ENCODE measurements around the gene DKK3.

The DKK3 gene

DNA sequence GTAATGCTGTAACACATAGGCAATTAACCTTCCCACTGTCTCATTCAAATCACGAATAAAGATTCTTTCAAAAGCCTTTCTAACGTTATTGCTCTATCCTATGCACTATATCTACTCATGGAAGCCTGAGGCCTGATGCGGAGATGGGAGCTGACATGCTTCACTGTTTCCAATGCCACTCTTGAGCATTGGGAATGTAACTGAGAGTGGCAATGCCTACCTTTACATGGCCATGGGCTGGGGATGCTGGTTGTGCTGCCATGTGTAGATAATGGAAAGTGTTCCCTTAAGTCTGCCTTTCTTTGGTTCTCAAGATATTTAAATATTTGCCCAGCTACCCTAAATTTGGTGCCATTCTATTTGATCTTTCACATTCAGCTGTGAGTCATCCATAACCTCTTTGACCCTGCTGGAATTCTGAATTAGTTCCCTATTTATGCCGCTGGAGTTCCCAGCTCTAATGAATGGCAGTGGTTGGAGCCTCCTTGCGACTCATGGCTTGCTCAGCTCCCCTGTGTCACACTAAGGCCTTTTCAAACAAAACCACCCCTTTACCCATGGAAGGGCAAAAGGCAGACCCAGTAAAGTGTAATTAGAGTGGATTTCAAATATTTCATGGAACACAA is 21.4 kb upstream of the DKK3 start:
- DNase-seq = peak; percentile 42

GRCh38 chr11:12029119-12029518 is 20.7 kb upstream of the DKK3 start:
- DNase-seq = no peak

GRCh38 chr11:12028303-12028702 is 19.9 kb upstream of the DKK3 start:
- DNase-seq = no peak

- no peak for DNase-seq
These were observed 18.1 kb upstream of the DKK3 start for GRCh38 chr11:12026331-12027211.

GRCh38 chr11:12024254-12024926 is 16.0 kb upstream of the DKK3 start:
- DNase-seq = no peak

DNA sequence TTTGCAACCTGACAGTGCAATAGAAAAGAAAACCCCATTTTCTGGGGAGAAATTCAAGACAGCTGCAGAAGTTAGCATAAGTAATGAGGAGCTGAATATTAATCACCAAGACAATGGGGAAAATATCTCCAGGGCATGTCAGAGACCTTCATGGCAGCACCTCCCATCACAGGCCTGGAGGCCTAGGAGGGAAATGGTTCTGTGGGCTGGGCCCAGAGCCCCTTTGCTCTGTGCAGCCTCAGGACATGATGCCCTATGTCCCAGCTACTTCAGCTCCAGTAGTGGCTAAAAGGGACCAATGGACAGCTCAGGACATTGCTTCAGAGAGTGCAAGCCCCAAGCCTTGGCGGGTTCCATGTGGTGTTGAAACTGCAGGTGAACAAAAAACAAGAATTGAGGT is 14.6 kb upstream of the DKK3 start:
- no peak for DNase-seq

DNA sequence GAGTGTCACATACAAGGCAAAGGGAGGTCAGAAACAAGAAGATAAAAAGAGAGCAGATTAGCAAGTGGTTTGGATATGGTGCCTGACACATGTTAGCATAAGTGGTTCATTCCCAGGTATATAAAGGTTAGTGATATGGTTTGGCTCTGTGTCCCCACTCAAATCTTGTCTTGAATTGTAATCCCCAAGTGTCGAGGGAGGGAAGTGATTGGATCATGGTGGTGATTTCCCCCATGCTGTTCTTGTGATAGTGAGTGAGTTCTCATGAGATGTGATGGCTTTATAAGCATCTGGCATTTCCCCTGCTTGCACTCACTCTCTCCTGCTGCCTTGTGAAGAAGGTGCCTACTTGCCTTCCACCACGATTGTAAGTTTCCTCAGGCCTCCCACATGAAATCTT is 12.1 kb upstream of the DKK3 start:
- no peak for DNase-seq

DNA sequence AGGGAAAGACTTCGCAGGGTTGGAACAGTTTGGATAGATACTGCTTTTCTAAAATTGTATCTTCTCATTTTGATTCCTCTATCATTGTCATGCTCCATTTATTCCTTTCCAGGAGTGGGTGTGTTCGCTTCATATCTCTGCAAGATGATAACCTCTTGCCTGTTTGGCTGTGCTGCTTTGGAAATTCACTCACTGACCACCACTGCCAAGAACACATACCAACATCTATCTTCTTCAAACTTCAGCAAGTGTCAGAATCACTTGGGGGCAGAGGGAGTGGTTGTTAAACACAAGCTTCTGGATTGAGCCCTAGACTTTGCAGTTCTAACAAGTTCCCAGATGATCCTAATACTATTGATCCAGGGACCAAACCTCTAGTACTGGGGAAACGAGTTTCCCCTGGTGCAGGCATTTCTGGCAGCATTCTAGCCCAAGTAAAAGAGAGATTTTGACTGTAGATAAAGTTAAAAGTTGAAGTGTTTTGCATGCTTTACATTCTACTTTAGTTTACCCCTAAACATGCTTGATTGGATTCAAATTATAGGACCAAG is 11.5 kb upstream of the DKK3 start:
- DNase-seq = peak; percentile 54

DNA sequence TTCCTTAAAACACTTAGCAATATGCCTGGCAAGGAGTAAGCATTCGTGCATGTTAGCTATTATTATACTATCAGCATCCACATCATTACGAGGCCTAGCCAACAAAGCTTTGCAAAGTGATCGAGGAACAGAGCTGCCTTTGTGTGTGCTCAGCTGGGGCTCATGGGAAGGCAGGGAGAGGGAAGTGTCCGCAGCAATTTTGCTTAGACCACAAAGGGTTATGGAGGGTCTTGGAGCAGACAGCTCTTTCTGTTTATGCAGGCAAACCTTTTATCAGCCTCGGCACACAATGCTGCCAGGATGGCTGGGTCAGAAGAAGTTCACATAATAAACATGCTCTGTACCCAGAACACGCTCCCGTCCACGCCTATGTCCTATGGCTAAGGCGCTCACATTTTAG is 10.9 kb upstream of the DKK3 start:
- DNase-seq = peak; percentile 87

GRCh38 chr11:12017865-12018453 is 9.5 kb upstream of the DKK3 start:
- no peak for DNase-seq

GRCh38 chr11:12017243-12017678 is 8.8 kb upstream of the DKK3 start:
- no peak for DNase-seq

DNA sequence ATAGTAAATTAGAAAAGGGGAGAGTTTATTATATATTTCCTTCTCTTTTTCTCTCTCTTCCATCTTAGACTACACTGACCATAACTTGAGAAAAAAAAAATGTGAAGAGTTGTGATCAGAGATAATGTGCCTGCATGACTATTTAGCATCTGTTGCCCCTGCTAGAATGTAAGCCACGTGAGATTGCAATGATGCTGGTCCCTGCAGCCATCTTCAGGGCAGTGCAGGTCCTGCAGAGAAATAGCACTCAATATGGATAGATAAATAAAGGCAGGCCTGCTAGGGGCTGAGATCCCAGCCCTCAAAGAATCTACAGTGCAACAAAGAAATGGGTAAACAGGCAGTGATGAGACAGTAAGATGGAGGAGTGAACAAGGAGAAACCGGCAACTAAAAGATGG is 7.8 kb upstream of the DKK3 start:
- no peak for DNase-seq

- no peak for DNase-seq
These were observed 7.1 kb upstream of the DKK3 start for GRCh38 chr11:12015486-12015885.

DNA sequence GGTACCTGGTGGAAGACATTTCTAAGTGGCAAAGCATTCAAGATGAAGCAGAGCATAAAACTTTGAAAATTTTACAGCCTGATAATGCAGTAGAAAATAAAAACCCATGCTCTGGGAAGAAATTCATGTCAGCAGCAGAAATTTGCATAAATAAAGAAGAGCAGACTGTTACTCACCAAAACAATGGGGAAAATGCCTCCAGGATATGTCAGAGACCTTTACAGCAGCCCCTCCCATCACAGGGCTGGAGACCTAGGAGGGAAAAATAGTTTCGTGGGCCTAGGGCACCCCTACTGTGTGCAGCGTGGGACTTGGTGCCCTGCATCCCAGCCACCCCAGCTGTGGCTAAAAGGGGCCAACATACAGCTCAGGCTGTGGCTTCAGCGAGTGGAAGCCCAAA is 5.4 kb upstream of the DKK3 start:
- DNase-seq = no peak

- no peak for DNase-seq
These were observed 1.3 kb upstream of the DKK3 start for GRCh38 chr11:12009617-12010321.

DNA sequence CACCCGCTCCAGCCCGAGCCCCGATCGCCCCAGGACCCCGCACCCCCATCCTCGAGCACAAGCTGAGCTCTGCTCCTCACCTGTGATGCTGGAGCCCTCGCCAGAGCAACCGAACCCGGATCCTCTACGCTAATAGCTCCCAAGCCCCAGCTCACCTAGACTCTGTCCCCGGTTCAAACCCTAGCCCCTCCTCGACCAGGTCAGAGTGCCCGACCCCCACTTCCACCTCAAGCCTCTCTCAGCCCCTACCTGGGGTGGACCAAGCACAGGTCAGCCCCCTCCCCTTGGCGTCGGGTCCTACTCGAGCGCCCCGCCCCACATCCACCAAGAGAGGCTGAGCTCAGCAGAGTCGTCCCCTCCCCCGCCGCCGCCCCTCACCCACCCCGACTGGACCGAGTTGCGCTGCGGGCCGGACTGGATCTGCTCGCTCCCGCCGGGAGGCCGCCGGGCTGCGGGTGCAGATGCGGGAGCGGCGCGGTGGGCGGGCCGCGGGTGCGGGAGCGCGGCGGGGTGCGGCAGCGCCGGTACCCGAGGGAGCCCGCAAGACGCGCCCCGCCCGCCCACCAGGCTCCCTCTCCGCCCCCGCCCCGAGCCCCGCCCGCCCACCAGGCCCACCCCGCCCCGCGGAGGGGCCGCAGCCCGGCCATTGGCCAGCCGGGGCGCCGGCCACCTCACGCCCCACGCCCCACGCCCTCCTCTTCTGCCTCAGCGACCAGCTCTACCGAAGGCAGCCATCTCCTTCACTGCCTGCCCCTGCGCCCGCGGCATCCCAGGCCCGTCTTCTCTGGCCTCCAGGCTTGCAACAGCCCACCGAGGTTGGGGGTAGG is 577 bp upstream of the DKK3 start:
- DNase-seq = peak; percentile 91

DNA sequence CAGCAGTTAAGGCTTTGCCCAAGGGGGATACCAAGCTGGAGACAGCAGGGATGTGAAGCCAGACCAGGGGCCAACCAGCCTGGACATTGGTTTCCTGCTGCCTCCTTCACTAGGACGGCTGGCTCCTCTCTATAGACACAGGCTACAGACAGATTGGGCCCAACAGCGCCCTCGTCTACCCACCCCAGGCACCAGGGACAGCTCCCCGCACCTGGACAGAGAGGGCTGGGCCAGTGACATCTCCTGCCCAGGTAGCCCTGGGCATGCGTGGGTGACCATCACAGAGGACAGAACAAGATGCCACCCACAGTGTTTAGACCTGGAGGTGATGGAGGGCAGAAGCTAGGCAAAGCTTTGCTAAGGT is 1.2 kb downstream of the DKK3 start:
- DNase-seq = no peak

DNA sequence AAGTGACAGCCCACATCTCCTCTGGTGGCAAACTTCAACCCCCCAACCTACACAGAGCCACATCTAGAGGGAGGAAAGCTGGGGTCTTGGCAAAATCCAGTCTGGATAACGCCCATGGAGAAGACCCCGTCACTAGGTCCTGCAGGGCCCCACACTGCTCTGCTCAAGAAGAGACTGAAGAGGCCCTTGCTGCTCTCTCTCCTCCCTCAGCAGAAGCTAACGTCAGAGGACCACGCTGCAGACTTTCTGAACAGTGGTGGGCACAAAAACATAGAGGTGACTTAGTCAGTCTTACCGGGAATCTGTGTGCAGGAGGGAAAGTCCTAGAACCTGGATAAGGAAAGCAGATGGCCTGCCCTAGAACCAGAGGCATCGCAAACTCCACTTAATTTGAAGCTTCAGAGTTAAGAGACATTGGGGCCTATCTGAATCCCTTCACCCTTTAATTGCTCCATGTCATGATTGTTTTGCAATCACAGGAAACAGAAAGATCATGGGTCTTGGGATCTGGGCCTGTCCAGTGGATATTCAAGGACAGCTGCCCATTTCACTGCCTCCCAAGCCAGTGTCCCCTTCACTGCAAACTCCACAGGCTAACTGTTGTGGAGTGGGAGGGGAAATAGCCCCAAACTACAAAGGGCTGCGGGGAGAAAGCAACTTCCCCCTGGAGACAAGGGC is 1.7 kb downstream of the DKK3 start:
- no peak for DNase-seq

- DNase-seq = no peak
These were observed 3.0 kb downstream of the DKK3 start for GRCh38 chr11:12005476-12005875.

- DNase-seq = no peak
These were observed 3.4 kb downstream of the DKK3 start for GRCh38 chr11:12005061-12005460.

DNA sequence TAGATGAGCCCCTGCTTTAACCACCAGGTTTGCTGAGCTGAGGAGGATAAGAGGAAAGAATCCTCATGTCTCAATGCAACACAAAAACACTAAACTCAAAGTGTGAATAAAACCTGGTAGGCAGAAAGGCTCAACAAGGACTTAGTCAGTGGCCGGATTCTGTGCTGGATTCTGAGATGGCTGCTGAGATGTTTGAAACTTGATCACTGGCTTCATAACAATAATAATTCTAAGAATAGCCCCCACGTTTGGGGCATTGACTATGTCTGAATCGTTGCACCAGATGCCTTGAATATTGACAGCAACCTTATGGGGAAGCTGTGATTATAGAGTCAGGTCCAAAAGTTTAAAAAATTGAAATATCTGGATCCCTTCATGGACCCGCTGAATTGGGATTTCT is 4.6 kb downstream of the DKK3 start:
- DNase-seq = no peak
